ENCODE results near the gene RBMS1.
"Not testable (repeated sequence)": the region's sequence is repeated elsewhere in the genome, so short reads cannot be mapped to it uniquely, and the experiment has no call there.

Gene RBMS1

GRCh38 chr2:160469621-160470204 is 23.9 kb downstream of the RBMS1 start:
- DNase-seq (ENCODE audit: low read depth), result no peak

GRCh38 chr2:160469164-160469563 is 24.4 kb downstream of the RBMS1 start:
- no peak for DNase-seq (ENCODE audit: low read depth)

GRCh38 chr2:160467086-160467485 is 26.5 kb downstream of the RBMS1 start:
- DNase-seq (ENCODE audit: low read depth), result no peak

GRCh38 chr2:160465406-160465805 is 28.2 kb downstream of the RBMS1 start:
- no peak for DNase-seq (ENCODE audit: low read depth)

GRCh38 chr2:160465002-160465401 is 28.6 kb downstream of the RBMS1 start:
- DNase-seq (ENCODE audit: low read depth), result no peak

- no peak for DNase-seq (ENCODE audit: low read depth)
These were observed 29.6 kb downstream of the RBMS1 start for GRCh38 chr2:160464017-160464416.

- DNase-seq (ENCODE audit: low read depth), result no peak
These were observed 30.4 kb downstream of the RBMS1 start for GRCh38 chr2:160463245-160463644.

- DNase-seq (ENCODE audit: low read depth), result no peak
These were observed 33.3 kb downstream of the RBMS1 start for GRCh38 chr2:160460333-160460731.

GRCh38 chr2:160459538-160460332 is 33.9 kb downstream of the RBMS1 start:
- DNase-seq (ENCODE audit: low read depth), result no peak

GRCh38 chr2:160458718-160459453 is 34.7 kb downstream of the RBMS1 start:
- DNase-seq (ENCODE audit: low read depth), result no peak

GRCh38 chr2:160457588-160457987 is 36.0 kb downstream of the RBMS1 start:
- DNase-seq (ENCODE audit: low read depth), result no peak

GRCh38 chr2:160454070-160454797 is 39.4 kb downstream of the RBMS1 start:
- no peak for DNase-seq (ENCODE audit: low read depth)

- DNase-seq (ENCODE audit: low read depth), result no peak
These were observed 40.3 kb downstream of the RBMS1 start for GRCh38 chr2:160453111-160453820.

- no peak for DNase-seq (ENCODE audit: low read depth)
These were observed 43.1 kb downstream of the RBMS1 start for GRCh38 chr2:160450486-160450885.

- DNase-seq (ENCODE audit: low read depth), result not testable (repeated sequence)
These were observed 44.8 kb downstream of the RBMS1 start for GRCh38 chr2:160448821-160449220.

- no peak for DNase-seq (ENCODE audit: low read depth)
These were observed 47.9 kb downstream of the RBMS1 start for GRCh38 chr2:160445673-160446072.

- DNase-seq (ENCODE audit: low read depth), result no peak
These were observed 51.0 kb downstream of the RBMS1 start for GRCh38 chr2:160442603-160443002.

- DNase-seq (ENCODE audit: low read depth), result no peak
These were observed 52.7 kb downstream of the RBMS1 start for GRCh38 chr2:160440888-160441287.

GRCh38 chr2:160439038-160439437 is 54.6 kb downstream of the RBMS1 start:
- DNase-seq (ENCODE audit: low read depth), result not testable (repeated sequence)

- DNase-seq (ENCODE audit: low read depth), result no peak
These were observed 56.3 kb downstream of the RBMS1 start for GRCh38 chr2:160437273-160437672.

GRCh38 chr2:160434254-160434948 is 59.2 kb downstream of the RBMS1 start:
- no peak for DNase-seq (ENCODE audit: low read depth)
